ENCODE results near the gene METTL24.

DNA sequence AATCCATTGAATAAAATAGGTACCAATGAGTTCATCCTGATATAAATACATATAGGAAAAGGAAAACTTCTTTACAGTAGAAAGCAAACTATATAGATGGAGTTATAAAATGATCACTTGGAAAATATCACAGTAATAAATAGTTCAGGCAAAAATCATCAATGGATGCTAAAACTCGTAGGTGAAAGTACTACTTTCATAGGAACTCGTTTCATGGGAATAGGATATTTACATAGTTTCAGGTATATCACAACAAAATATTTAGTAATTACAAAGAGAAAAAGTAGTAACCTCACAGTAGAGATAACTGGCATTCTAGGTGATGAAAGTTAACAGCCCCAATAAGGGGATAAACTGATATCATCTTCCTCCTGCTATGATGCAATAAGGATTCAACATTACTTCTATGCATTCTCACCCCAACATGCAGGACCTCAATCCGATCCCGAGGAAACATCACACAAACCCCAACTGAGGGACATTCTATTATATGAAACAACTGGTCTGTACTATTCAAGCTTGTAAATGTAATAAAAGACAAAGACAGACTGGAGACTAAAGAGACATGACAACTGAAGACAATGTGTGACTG is 43.5 kb upstream of the METTL24 start:
- no peak for TF ChIP-seq EZH2 (IDR thresholded peaks at IDR 0.05; ENCODE audit: insufficient read depth, poor library complexity, severe bottlenecking)
- no peak for TF ChIP-seq EZH2phosphoT487 (IDR thresholded peaks at IDR 0.05; ENCODE audit: insufficient read depth, low read depth)
